Esophagus muscularis mucosa (tissue), 4 donors: Measurements from ENCODE around the gene GPR17. TPM values are rescaled to one million over a fixed set of nuclear protein-coding genes. Genes with fewer than 3 reads are reported as not detected.

Source experiments
- DNase-seq: peaks from one replicate; pipeline ENCODE4 v3.0.0-alpha.2; 2017; ENCODE audit errors: extremely low spot score
- H3K27ac ChIP-seq, 4 donors: fragments of 200-600 bp; sonication (generic); replicated peaks in 1 of 4; 1 replicate in 3 of 4; 2 replicates in 1 of 4; pipeline ENCODE4 v1.5.1; 2016 to 2019; ENCODE audit warnings: mild to moderate bottlenecking in 1 of 4
- H3K27me3 ChIP-seq, 4 donors: fragments of 200-600 bp; sonication (generic); one replicate each; pipeline versions ENCODE4 v1.5.1 to v1.6.0; 2016 to 2019
- H3K36me3 ChIP-seq, 4 donors: fragments of 200-600 bp; sonication (generic); one replicate each; pipeline ENCODE4 v1.5.1; 2016 to 2019
- H3K4me1 ChIP-seq, 4 donors: fragments of 200-600 bp; sonication (generic); one replicate each; pipeline ENCODE4 v1.5.1; 2016 to 2019
- H3K4me3 ChIP-seq, 4 donors: fragments of 200-600 bp; sonication (generic); 1 replicate in 2 of 4; 2 replicates in 2 of 4; pipeline ENCODE4 v1.5.1; 2016 to 2019; ENCODE audit warnings: mild to moderate bottlenecking in 4 of 4, moderate library complexity in 1 of 4
- H3K9me3 ChIP-seq, 4 donors: fragments of 200-600 bp; sonication (generic); 1 replicate in 3 of 4; 2 replicates in 1 of 4; pipeline ENCODE4 v1.5.1; 2016 to 2019
- EP300 ChIP-seq: sonication (generic); formaldehyde crosslinking; IDR thresholded peaks from one replicate; pipeline ENCODE4 v1.6.1; 2017; ENCODE audit warnings: antibody characterized with exemption
- POLR2A ChIP-seq: fragments of 450-650 bp; IDR thresholded peaks from one replicate; pipeline ENCODE4 v1.6.1; 2017; ENCODE audit warnings: antibody characterized with exemption, moderate library complexity, mild to moderate bottlenecking, low read depth
- POLR2AphosphoS5 ChIP-seq, 2 donors: sonication (generic); formaldehyde crosslinking; IDR thresholded peaks; one replicate each; pipeline ENCODE4 v1.6.1; 2017; ENCODE audit warnings: antibody characterized with exemption in 2 of 2
- WGBS: methylation state at CpG from one replicate; pipeline ENCODE4 v1.1.5; 2018; 5-methylcytosine and 5-hydroxymethylcytosine counted together
- intact Hi-C: fragments of 100-400 bp; cut with DNase I; formaldehyde crosslinking; loops from one replicate; pipeline ENCODE4 v1.15.1; 2023
- total RNA-seq, 4 donors: library from RNA; depleted of rRNA; stranded (reverse); fragments of >200 nt; gene quantifications; one replicate each; pipeline versions ENCODE4 v1.1.0 to v1.2.1, GENCODE V29; 2016
- TF ChIP-seq, protein P1 (sequence below), 3 experiments: fragments of 200-600 bp in 2 of 3; fragments of 450-650 bp in 1 of 3; sonication (generic) in 2 of 3; IDR thresholded peaks; one replicate each; pipeline ENCODE4 v1.5.1; 2017 to 2019; ENCODE audit warnings: antibody characterized with exemption in 3 of 3, mild to moderate bottlenecking in 2 of 3, moderate library complexity in 1 of 3

The GPR17 gene
- total RNA-seq, 4 donors from 2014 or later, result 0.40 TPM; not detected in 3

- no peak for TF ChIP-seq EP300
- Histone ChIP-seq H3K27me3 (no peaks in the 10 kb centered on the region), H3K27ac (peak overlapping the region; percentile 88 to 93 (median 92)), H3K9me3 (no peaks in the 10 kb centered on the region), H3K4me3 (peak overlapping the region in 1 of 4 donors; percentile 8), H3K4me1 (peaks cover 99 to 100% (median 100%) of the 10 kb centered on the region in 4 donors), H3K36me3 (peaks cover 0 to 62% (median 41%) of the 10 kb centered on the region in 4 donors)
- 72% methylated on average over 6 of the region's 6 CpGs for WGBS
- DNase-seq, result no peak
- intact Hi-C loops, result loop anchor here (10.0 kb wide), 1 partner anchor 143 kb away; no protein-coding TSS in a partner anchor
These were observed 12.2 kb downstream of the GPR17 start for GRCh38 chr2:127658146-127658545.

- peak overlapping the region; percentile 8 to 21 (median 16) for H3K4me3 ChIP-seq
- intact Hi-C loops, result loop anchor here (10.0 kb wide), 1 partner anchor 144 kb away; no protein-coding TSS in a partner anchor
- H3K9me3 ChIP-seq, result no peaks in the 10 kb centered on the region
- peaks cover 0 to 55% (median 34%) of the 10 kb centered on the region in 4 donors for H3K36me3 ChIP-seq
- H3K4me1 ChIP-seq, result peaks cover 99 to 100% (median 100%) of the 10 kb centered on the region in 4 donors
- TF ChIP-seq, protein P1, sequence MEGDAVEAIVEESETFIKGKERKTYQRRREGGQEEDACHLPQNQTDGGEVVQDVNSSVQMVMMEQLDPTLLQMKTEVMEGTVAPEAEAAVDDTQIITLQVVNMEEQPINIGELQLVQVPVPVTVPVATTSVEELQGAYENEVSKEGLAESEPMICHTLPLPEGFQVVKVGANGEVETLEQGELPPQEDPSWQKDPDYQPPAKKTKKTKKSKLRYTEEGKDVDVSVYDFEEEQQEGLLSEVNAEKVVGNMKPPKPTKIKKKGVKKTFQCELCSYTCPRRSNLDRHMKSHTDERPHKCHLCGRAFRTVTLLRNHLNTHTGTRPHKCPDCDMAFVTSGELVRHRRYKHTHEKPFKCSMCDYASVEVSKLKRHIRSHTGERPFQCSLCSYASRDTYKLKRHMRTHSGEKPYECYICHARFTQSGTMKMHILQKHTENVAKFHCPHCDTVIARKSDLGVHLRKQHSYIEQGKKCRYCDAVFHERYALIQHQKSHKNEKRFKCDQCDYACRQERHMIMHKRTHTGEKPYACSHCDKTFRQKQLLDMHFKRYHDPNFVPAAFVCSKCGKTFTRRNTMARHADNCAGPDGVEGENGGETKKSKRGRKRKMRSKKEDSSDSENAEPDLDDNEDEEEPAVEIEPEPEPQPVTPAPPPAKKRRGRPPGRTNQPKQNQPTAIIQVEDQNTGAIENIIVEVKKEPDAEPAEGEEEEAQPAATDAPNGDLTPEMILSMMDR (IDR thresholded peaks at IDR 0.05), result no peak
- peak; percentile 46 for TF ChIP-seq EP300
- peak; percentile 35 to 71 for TF ChIP-seq POLR2AphosphoS5 (IDR thresholded peaks at IDR 0.05)
- no peak for DNase-seq
- peak overlapping the region; percentile 88 to 93 (median 92) for H3K27ac ChIP-seq
- 71% methylated on average over 6 of the region's 20 CpGs for WGBS
- H3K27me3 ChIP-seq, result no peaks in the 10 kb centered on the region
These were observed 12.9 kb downstream of the GPR17 start for GRCh38 chr2:127658641-127659407.

GRCh38 chr2:127659408-127660290 lies 13.7 kb downstream of the GPR17 start:
- no peak for DNase-seq
- intact Hi-C loops, result loop anchor here (10.0 kb wide), 1 partner anchor 145 kb away; no protein-coding TSS in a partner anchor
- Histone ChIP-seq H3K27ac (peak overlapping the region; percentile 88 to 93 (median 92)), H3K4me3 (peak overlapping the region; percentile 8 to 21 (median 16)), H3K4me1 (peaks cover 96 to 100% (median 100%) of the 10 kb centered on the region in 4 donors), H3K27me3 (no peaks in the 10 kb centered on the region), H3K36me3 (peaks cover 0 to 47% (median 26%) of the 10 kb centered on the region in 4 donors), H3K9me3 (no peaks in the 10 kb centered on the region)
- TF ChIP-seq EP300 (no peak), POLR2AphosphoS5 (IDR thresholded peaks at IDR 0.05) (peak; percentile 63 to 69)
- WGBS, result 49% methylated on average over 9 of the region's 14 CpGs

DNA sequence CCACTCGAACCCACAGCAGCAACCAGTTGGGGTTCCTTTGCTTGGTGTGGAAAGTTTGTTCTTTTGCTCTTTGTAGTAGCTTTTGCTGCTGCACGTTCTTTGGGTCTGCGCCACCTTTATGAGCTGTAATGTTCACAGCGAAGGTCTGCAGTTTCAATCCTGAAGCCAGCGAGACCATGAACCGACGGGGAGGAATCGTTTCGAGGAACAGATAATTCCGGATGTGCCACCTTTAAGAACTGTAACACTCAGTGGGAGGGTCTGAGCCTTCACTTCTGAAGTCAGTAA lies 14.3 kb downstream of the GPR17 start:
- Histone ChIP-seq H3K4me3 (no peak overlapping the region), H3K27me3 (no peaks in the 10 kb centered on the region), H3K36me3 (peaks cover 0 to 41% (median 20%) of the 10 kb centered on the region in 4 donors), H3K9me3 (no peaks in the 10 kb centered on the region), H3K4me1 (peaks cover 96 to 100% (median 100%) of the 10 kb centered on the region in 4 donors), H3K27ac (peak overlapping the region; percentile 88 to 93 (median 92))
- intact Hi-C loops, result no loop called here
- DNase-seq, result no peak
- TF ChIP-seq POLR2AphosphoS5 (IDR thresholded peaks at IDR 0.05) (no peak), EP300 (no peak), POLR2A (no peak)
- TF ChIP-seq, protein P1 (IDR thresholded peaks at IDR 0.05), result no peak
- 82% methylated on average over 10 of the region's 10 CpGs for WGBS

DNA sequence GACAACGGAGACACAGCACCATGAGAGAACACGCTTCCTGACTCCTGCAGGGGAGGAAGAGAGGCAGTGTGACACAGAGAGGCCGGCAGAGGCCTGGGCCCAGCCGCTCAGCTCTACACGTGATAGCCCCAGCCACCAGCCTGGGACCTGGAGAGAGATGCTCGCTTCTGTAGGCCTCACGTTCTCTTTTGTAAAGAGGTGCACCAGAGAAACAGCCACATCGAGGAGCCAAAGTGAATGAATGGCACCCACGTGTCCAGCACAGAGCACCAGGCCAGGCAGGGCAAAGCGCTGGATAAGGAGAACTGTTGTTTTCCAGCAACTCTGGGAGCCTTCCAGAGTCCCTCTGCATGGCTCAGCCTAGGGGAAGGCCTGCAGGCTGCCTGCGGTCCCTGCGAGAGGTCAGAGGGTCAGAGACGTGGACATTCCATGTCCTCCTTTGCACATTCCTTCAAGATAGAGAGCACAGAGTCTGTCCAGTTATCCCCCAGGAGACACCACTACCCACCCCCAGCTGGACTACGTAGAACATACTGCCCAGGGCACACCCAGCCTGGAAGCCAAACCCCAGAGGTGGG lies 15.2 kb downstream of the GPR17 start:
- H3K27me3 ChIP-seq, result no peaks in the 10 kb centered on the region
- TF ChIP-seq, protein P1 (IDR thresholded peaks at IDR 0.05), result no peak
- TF ChIP-seq POLR2A (no peak), EP300 (no peak), POLR2AphosphoS5 (IDR thresholded peaks at IDR 0.05) (no peak)
- DNase-seq, result no peak
- peak overlapping the region in 1 of 4 donors; percentile 0 for H3K4me3 ChIP-seq
- WGBS, result 38% methylated on average over 13 of the region's 14 CpGs
- H3K9me3 ChIP-seq, result no peaks in the 10 kb centered on the region
- intact Hi-C loops, result no loop called here
- peaks cover 0 to 32% (median 16%) of the 10 kb centered on the region in 4 donors for H3K36me3 ChIP-seq
- peaks cover 96 to 100% (median 100%) of the 10 kb centered on the region in 4 donors for H3K4me1 ChIP-seq
- peak overlapping the region; percentile 88 to 93 (median 92) for H3K27ac ChIP-seq
